Endothelial cell of umbilical vein (primary cell): ENCODE results near the gene CDS2. TPM values are rescaled to one million over a fixed set of nuclear protein-coding genes. Genes with fewer than 3 reads are reported as not detected.

Experiments used
- BruUV-seq: library from RNA; stranded (reverse); fragments of 400-500 nt; replicated peaks from 2 replicates; lab custom pipeline; 2021; lab: Mats Ljungman, UMichigan
- CTCF ChIA-PET: fragments of 300-600, 350-600 bp; sonication (Branson Sonifier 250); formaldehyde crosslinking; loops from one replicate; lab custom pipeline; 2021; ENCODE audit warnings: antibody characterized with exemption, inconsistent platforms; lab: Charles Lee
- POLR2A ChIA-PET: fragments of 300-600, 350-600 bp; sonication (Branson Sonifier 250); formaldehyde crosslinking; loops from one replicate; lab custom pipeline; 2021; ENCODE audit warnings: antibody characterized with exemption, inconsistent platforms; lab: Charles Lee
- DNase-seq: peaks from one replicate; pipeline ENCODE4 v3.0.0-alpha.2; 2011; ENCODE audit warnings: low read depth, low spot score
- FAIRE-seq: peaks from 2 replicates; lab custom pipeline; 2011; peaks lifted over from hg19 to GRCh38; lab: Jason Lieb, UNC
- H2AFZ ChIP-seq: 2 replicates; pipeline ENCODE4 v1.6.0; 2012; ENCODE audit warnings: low read depth, low read length, control low read depth, inconsistent platforms
- H3K27ac ChIP-seq: 2 replicates; pipeline ENCODE4 v1.5.1; 2011; ENCODE audit warnings: low read depth, mild to moderate bottlenecking, control low read depth, low read length, moderate library complexity; ENCODE audit not compliant: insufficient read depth
- H3K27me3 ChIP-seq, 2 experiments: 2 replicates each; pipeline versions ENCODE4 v1.6.0 to v1.6.1; 2011; ENCODE audit warnings: low read length in 2 of 2, mixed read lengths in 1 of 2; ENCODE audit not compliant: control insufficient read depth in 2 of 2, insufficient read depth in 2 of 2
- H3K36me3 ChIP-seq, 2 experiments: 2 replicates in 1 of 2; 3 replicates in 1 of 2; pipeline ENCODE4 v1.5.1; 2011; ENCODE audit warnings: low read length in 2 of 2, mild to moderate bottlenecking in 1 of 2, moderate library complexity in 1 of 2; ENCODE audit not compliant: control insufficient read depth in 2 of 2, insufficient read depth in 2 of 2; ENCODE audit errors: extremely low read depth in 1 of 2
- H3K4me1 ChIP-seq: 3 replicates; pipeline ENCODE4 v1.5.1; 2011; ENCODE audit warnings: mild to moderate bottlenecking, low read length; ENCODE audit not compliant: control insufficient read depth, insufficient read depth; ENCODE audit errors: extremely low read depth
- H3K4me2 ChIP-seq: 2 replicates; pipeline ENCODE4 v1.6.1; 2011; ENCODE audit warnings: low read length, control low read depth, mixed read lengths; ENCODE audit not compliant: insufficient read depth
- H3K4me3 ChIP-seq, 3 experiments: fragments of 200-600 bp in 1 of 3; sonication (generic), shearing (Covaris generic) in 1 of 3; replicated peaks in 1 of 3; 2 replicates each; pipeline ENCODE4 v1.5.1; 2011 to 2016; ENCODE audit warnings: control low read depth in 3 of 3, low read length in 3 of 3, mild to moderate bottlenecking in 2 of 3, inconsistent platforms in 1 of 3, low read depth in 1 of 3, moderate library complexity in 1 of 3; ENCODE audit not compliant: insufficient read depth in 1 of 3
- H3K79me2 ChIP-seq: 2 replicates; pipeline ENCODE4 v1.6.0; 2012; ENCODE audit warnings: low read length, inconsistent platforms; ENCODE audit not compliant: control insufficient read depth, insufficient read depth
- H3K9ac ChIP-seq: replicated peaks from 2 replicates; pipeline ENCODE3; 2011; ENCODE audit warnings: low read length, control low read depth; ENCODE audit not compliant: insufficient read depth; ENCODE audit errors: extremely low read depth
- H3K9me1 ChIP-seq: replicated peaks from 3 replicates; pipeline ENCODE4 v1.6.0; 2011; ENCODE audit warnings: mild to moderate bottlenecking, low read length; ENCODE audit not compliant: control insufficient read depth, insufficient read depth; ENCODE audit errors: extremely low read depth
- H3K9me3 ChIP-seq: replicated peaks from 2 replicates; pipeline ENCODE4 v1.5.1; 2012; ENCODE audit warnings: low read length, inconsistent platforms; ENCODE audit not compliant: control insufficient read depth, insufficient read depth
- H4K20me1 ChIP-seq: replicated peaks from 2 replicates; pipeline ENCODE3; 2011; ENCODE audit warnings: mild to moderate bottlenecking, low read length; ENCODE audit not compliant: control insufficient read depth, insufficient read depth; ENCODE audit errors: extremely low read depth
- CTCF ChIP-seq, 2 donors: IDR thresholded peaks; 1 replicate in 1 of 2; 2 replicates in 1 of 2; pipeline ENCODE4 v1.5.1; 2011; ENCODE audit warnings: low read length in 2 of 2, mild to moderate bottlenecking in 2 of 2, moderate library complexity in 2 of 2, control low read depth in 1 of 2, inconsistent platforms in 1 of 2, low read depth in 1 of 2; ENCODE audit not compliant: insufficient read depth in 1 of 2; ENCODE audit errors: extremely low read depth in 1 of 2
- EZH2 ChIP-seq: IDR thresholded peaks from 2 replicates; pipeline ENCODE4 v1.6.1; 2012; ENCODE audit warnings: borderline replicate concordance, low read depth, mild to moderate bottlenecking, moderate library complexity, low read length, inconsistent platforms; ENCODE audit not compliant: severe bottlenecking
- FOS ChIP-seq: IDR thresholded peaks from 2 replicates; pipeline ENCODE4 v1.6.1; 2011; ENCODE audit warnings: mild to moderate bottlenecking, low read length, moderate library complexity, borderline replicate concordance; ENCODE audit not compliant: insufficient read depth
- GATA2 ChIP-seq: IDR thresholded peaks from 2 replicates; pipeline ENCODE4 v1.7.0; 2011; ENCODE audit warnings: low read depth, mild to moderate bottlenecking, moderate library complexity, mixed read lengths, low read length; ENCODE audit not compliant: insufficient read length, insufficient read depth
- JUN ChIP-seq: IDR thresholded peaks from 2 replicates; pipeline ENCODE4 v1.6.1; 2011; ENCODE audit warnings: borderline replicate concordance, low read depth; ENCODE audit not compliant: insufficient read length, insufficient read depth
- MYC ChIP-seq: IDR thresholded peaks from one replicate; pipeline ENCODE4 v1.6.1; 2011; ENCODE audit warnings: mild to moderate bottlenecking, low read depth, low read length
- POLR2A ChIP-seq: IDR thresholded peaks from 2 replicates; pipeline ENCODE4 v1.6.1; 2012; ENCODE audit warnings: low read depth, mild to moderate bottlenecking, control low read depth, low read length
- POLR2AphosphoS5 ChIP-seq: IDR thresholded peaks from 2 replicates; pipeline ENCODE4 v1.6.1; 2012; ENCODE audit warnings: low read depth, mild to moderate bottlenecking, control low read depth, low read length, moderate library complexity; ENCODE audit not compliant: insufficient read depth
- dilution Hi-C: fragments of 300-500 bp; cut with MboI; formaldehyde crosslinking; loops from one replicate; pipeline ENCODE4 v1.15.0; 2019; ENCODE audit warnings: low sequenced_read_pairs; ENCODE audit not compliant: extremely low pct_ligation_motif_present
- intact Hi-C: fragments of 100-400 bp; cut with micrococcal nuclease; formaldehyde crosslinking; loops from one replicate; pipeline ENCODE4 v1.10.0; 2022
- polyA plus RNA-seq, 4 experiments: library from polyadenylated mRNA; depleted of rRNA in 3 of 4; stranded (reverse) in 3 of 4; unstranded in 1 of 4; fragments of >200 nt; gene quantifications; 2 replicates each; pipeline versions ENCODE4 v1.2.1 to v1.2.3, GENCODE V29; 2011 to 2012; ENCODE audit warnings: missing spikeins in 1 of 4
- total RNA-seq: library from RNA; stranded (reverse); gene quantifications from 2 replicates; pipeline ENCODE4 v1.2.3, GENCODE V29; 2021
- TF ChIP-seq, protein P1 (sequence below): IDR thresholded peaks from 2 replicates; pipeline ENCODE4 v1.6.1; 2011; ENCODE audit not compliant: insufficient read depth, insufficient read length

The CDS2 gene
- total and polyA plus RNA-seq, 2 donors (not counting 3 experiments of a cell fraction or from before 2014, with no cell fraction given): 47.0 to 49.0 TPM

DNA sequence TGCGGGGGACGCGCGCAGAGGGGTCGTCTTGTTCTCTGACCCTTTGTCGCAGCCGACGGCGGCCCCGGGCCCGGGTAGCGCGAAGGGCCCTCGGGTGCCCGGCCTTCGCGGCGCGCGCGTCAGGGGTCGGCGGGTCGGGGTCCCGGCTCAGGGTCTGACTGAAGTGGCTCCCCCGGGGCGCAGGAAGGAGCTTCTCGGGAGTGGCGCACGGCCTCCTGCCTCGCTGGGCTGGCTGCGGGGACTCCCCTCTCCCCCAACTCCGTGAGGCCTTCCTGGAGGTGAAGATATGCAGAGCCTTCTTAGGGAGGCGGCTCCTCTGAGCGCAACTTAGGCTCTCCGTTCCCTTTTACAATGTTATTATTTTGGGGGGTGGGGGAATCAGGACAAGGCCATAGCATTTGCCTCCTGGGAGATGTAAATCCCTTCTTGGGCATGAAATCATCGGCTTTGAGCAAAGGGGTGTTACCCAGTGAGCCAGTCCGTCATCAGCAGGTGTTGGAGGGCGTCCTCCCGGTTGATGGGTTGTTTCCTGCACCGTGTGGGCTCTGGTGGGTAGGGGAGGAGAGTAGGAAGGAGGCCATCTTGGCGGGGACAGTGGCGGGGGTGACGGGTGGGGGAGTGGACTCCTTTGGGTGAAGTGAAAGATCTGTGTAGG, 523 bp downstream of the CDS2 start:
- peak overlapping the region; percentile 80 for H3K9ac ChIP-seq
- BruUV-seq: no TSS peak
- no peaks in the 10 kb centered on the region for H3K27me3 ChIP-seq
- H3K9me3 ChIP-seq: no peaks in the 10 kb centered on the region
- no peak for TF ChIP-seq FOS
- TF ChIP-seq POLR2A: no peak
- no peak for TF ChIP-seq GATA2
- TF ChIP-seq POLR2AphosphoS5: no peak
- TF ChIP-seq, protein P1, sequence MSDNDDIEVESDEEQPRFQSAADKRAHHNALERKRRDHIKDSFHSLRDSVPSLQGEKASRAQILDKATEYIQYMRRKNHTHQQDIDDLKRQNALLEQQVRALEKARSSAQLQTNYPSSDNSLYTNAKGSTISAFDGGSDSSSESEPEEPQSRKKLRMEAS: no peak
- no peak for TF ChIP-seq EZH2
- no peak for TF ChIP-seq MYC
- TF ChIP-seq JUN: no peak
- no peak for TF ChIP-seq CTCF (IDR thresholded peaks at IDR 0.05; ENCODE audit: extremely low read depth in 1 of 2, insufficient read depth in 1 of 2, low read depth in 1 of 2, low read length in 2 of 2)
- H3K9me1 ChIP-seq: no peaks in the 10 kb centered on the region
- H3K4me1 ChIP-seq: peaks cover 10% of the 10 kb centered on the region
- H3K4me3 ChIP-seq: peak overlapping the region; percentile 55 to 87 (median 58)
- H3K4me2 ChIP-seq: peak overlapping the region; percentile 62
- POLR2A ChIA-PET: interaction anchor here (0.6 to 1.5 kb wide), 6 partner anchors 8 to 95 kb away, joined by 3 to 27 read pairs (median 3); no protein-coding TSS in a partner anchor
- peak overlapping the region; percentile 50 for H3K27ac ChIP-seq
- intact Hi-C loops: loop anchor here (2.0 to 10.0 kb wide), 2 partner anchors 227 to 321 kb away; no protein-coding TSS in a partner anchor
- FAIRE-seq (no peak), DNase-seq (peak; percentile 56)
- H2AFZ ChIP-seq: peak overlapping the region; percentile 40
- dilution Hi-C loops: no loop called here
- no peaks in the 10 kb centered on the region for H3K36me3 ChIP-seq
- CTCF ChIA-PET: interaction anchor here (0.8 to 5.6 kb wide), 24 partner anchors 9 to 525 kb away, joined by 3 to 371 read pairs (median 4); no protein-coding TSS in a partner anchor
- peaks cover 26% of the 10 kb centered on the region for H3K79me2 ChIP-seq
- H4K20me1 ChIP-seq: no peaks in the 10 kb centered on the region
